K562 (cell line): ENCODE results near the gene LHPP. TPM values are rescaled to one million over a fixed set of nuclear protein-coding genes. Genes with fewer than 3 reads are reported as not detected.

ENCODE experiments used
- ATAC-seq: fragments of 200-7000 bp; cut with Tn5 transposase; 3 replicates; pipeline ENCODE4 v1.9.1; 2020; ENCODE audit warnings: moderate library complexity
- BruUV-seq: library from RNA; stranded (reverse); fragments of 400-500 nt; replicated peaks from 2 replicates; lab custom pipeline; 2021; lab: Mats Ljungman, UMichigan
- CTCF ChIA-PET: fragments of 300-600 bp; formaldehyde crosslinking; extraction: SDS; loops from one replicate; lab custom pipeline; 2021; ENCODE audit warnings: low intra/inter-chr PET ratio; lab: Yijun Ruan, JAX
- POLR2A ChIA-PET: fragments of 300-600, 350-650 bp; sonication (Branson Sonifier 250); formaldehyde crosslinking; extraction: SDS; loops from one replicate; lab custom pipeline; 2021; ENCODE audit warnings: antibody characterized with exemption, inconsistent platforms; lab: Yijun Ruan, JAX
- DNase-seq, 4 experiments: peaks; one replicate each; pipeline versions ENCODE4 v3.0.0 to v3.0.0-alpha.2; 2011 to 2018; ENCODE audit warnings: low spot score in 3 of 4, mixed read lengths in 3 of 4; ENCODE audit errors: extremely low read depth in 1 of 4
- FAIRE-seq: peaks from 2 replicates; lab custom pipeline; 2011; peaks lifted over from hg19 to GRCh38; lab: Jason Lieb, UNC
- H2AFZ ChIP-seq: 2 replicates; pipeline ENCODE4 v1.6.0; 2011; ENCODE audit warnings: low read depth, low read length, control low read depth, inconsistent platforms
- H3K27ac ChIP-seq: fragments of 200-600 bp; 3 replicates; pipeline ENCODE4 v1.8.0; 2011; ENCODE audit warnings: low read depth, mild to moderate bottlenecking, control low read depth, inconsistent platforms, low read length, moderate library complexity, mixed read lengths; ENCODE audit errors: extremely low read depth
- H3K27me3 ChIP-seq, 2 experiments: fragments of 300-600 bp in 1 of 2; 2 replicates in 1 of 2; 3 replicates in 1 of 2; pipeline versions ENCODE4 v1.6.0 to v1.8.0; 2011; ENCODE audit warnings: inconsistent platforms in 2 of 2, low read length in 2 of 2, mild to moderate bottlenecking in 1 of 2, mixed read lengths in 1 of 2, moderate library complexity in 1 of 2; ENCODE audit not compliant: control insufficient read depth in 2 of 2, insufficient read depth in 2 of 2
- H3K36me3 ChIP-seq: fragments of 300-600 bp; 3 replicates; pipeline ENCODE4 v1.8.0; 2011; ENCODE audit warnings: mild to moderate bottlenecking, low read length, inconsistent platforms; ENCODE audit not compliant: control insufficient read depth, insufficient read depth
- H3K4me1 ChIP-seq, 2 experiments: fragments of 200-600 bp in 1 of 2; replicated peaks in 1 of 2; 2 replicates in 1 of 2; 3 replicates in 1 of 2; pipeline versions ENCODE4 v1.5.1 to v1.8.0; 2011; ENCODE audit warnings: inconsistent platforms in 2 of 2, low read length in 2 of 2, mild to moderate bottlenecking in 1 of 2, mixed read lengths in 1 of 2, moderate library complexity in 1 of 2; ENCODE audit not compliant: control insufficient read depth in 2 of 2, insufficient read depth in 2 of 2
- H3K4me2 ChIP-seq: 2 replicates; pipeline ENCODE4 v1.6.1; 2011; ENCODE audit warnings: low read length, control low read depth, inconsistent platforms, mixed read lengths; ENCODE audit not compliant: insufficient read depth
- H3K4me3 ChIP-seq: fragments of 200-600 bp; sonication (generic), shearing (Covaris generic); 2 replicates; pipeline ENCODE4 v1.5.1; 2016; ENCODE audit warnings: control low read depth, inconsistent platforms
- H3K79me2 ChIP-seq: fragments of 200-600 bp; 3 replicates; pipeline ENCODE4 v1.8.0; 2011; ENCODE audit warnings: low read length, inconsistent platforms; ENCODE audit not compliant: control insufficient read depth, insufficient read depth
- H3K9ac ChIP-seq, 2 experiments: 2 replicates each; pipeline versions ENCODE4 v1.6.0 to v1.6.1; 2011; ENCODE audit warnings: low read depth in 2 of 2, low read length in 2 of 2, control low read depth in 1 of 2, inconsistent platforms in 1 of 2, mild to moderate bottlenecking in 1 of 2, mixed read lengths in 1 of 2; ENCODE audit not compliant: insufficient read depth in 1 of 2
- H3K9me1 ChIP-seq: one replicate; pipeline ENCODE4 v1.6.0; 2011; ENCODE audit warnings: inconsistent platforms, mild to moderate bottlenecking, low read length, moderate library complexity; ENCODE audit not compliant: control insufficient read depth, insufficient read depth
- H3K9me3 ChIP-seq: replicated peaks from 2 replicates; pipeline ENCODE4 v1.5.1; 2011; ENCODE audit warnings: low read depth, low read length, inconsistent platforms; ENCODE audit not compliant: control insufficient read depth, insufficient read depth
- H4K20me1 ChIP-seq: replicated peaks from 2 replicates; pipeline ENCODE4 v1.6.1; 2011; ENCODE audit warnings: low read length, inconsistent platforms, mixed read lengths; ENCODE audit not compliant: control insufficient read depth, insufficient read depth
- AFF1 ChIP-seq, 2 experiments: fragments of 450-650 bp; IDR thresholded peaks; 2 replicates each; pipeline ENCODE4 v1.6.1; 2018; ENCODE audit warnings: mild to moderate bottlenecking in 2 of 2, low read depth in 1 of 2; ENCODE audit not compliant: partially characterized antibody in 2 of 2
- BHLHE40 ChIP-seq: IDR thresholded peaks from 2 replicates; pipeline ENCODE4 v1.6.1; 2011; ENCODE audit warnings: low read length, improper control_type of control experiment
- ZNF655 ChIP-seq: fragments of 250-450 bp; sonication (Bioruptor Pico); IDR thresholded peaks from 2 replicates; pipeline ENCODE4 v1.5.0; 2021
- WGBS: fragments of 100-300 bp; shearing (Covaris generic); methylation state at CpG from one replicate; pipeline ENCODE4 v1.1.6; 2016; ENCODE audit warnings: low coverage, mixed read lengths; ENCODE audit not compliant: insufficient coverage; ENCODE audit errors: missing lambda C conversion rate; 5-methylcytosine and 5-hydroxymethylcytosine counted together
- in situ Hi-C: fragments of 300-500 bp; cut with MboI; formaldehyde crosslinking; loops from 4 replicates; pipeline ENCODE4 v1.15.0; 2018; ENCODE audit warnings: inconsistent platforms, mixed read lengths
- intact Hi-C: fragments of 100-400 bp; cut with micrococcal nuclease; formaldehyde crosslinking; loops from 2 replicates; pipeline ENCODE4 v1.14.2; 2022
- polyA plus RNA-seq, 8 experiments: library from polyadenylated mRNA; depleted of rRNA in 4 of 8; stranded (reverse) in 5 of 8; unstranded in 3 of 8; fragments of >200 nt; fragmentation: Nextera tagmentation in 2 of 8; fragmentation: Illumina TruSeq in 1 of 8; extraction: Ambion mirVana in 2 of 8; extraction: Trizol in 1 of 8; gene quantifications; 2 replicates each; pipeline versions ENCODE4 v1.2.1 to v1.2.3, GENCODE V29; 2011 to 2014; ENCODE audit warnings: inconsistent platforms in 1 of 8, missing spikeins in 1 of 8
- total RNA-seq, 7 experiments: library from RNA; depleted of rRNA in 6 of 7; stranded (reverse); fragments of >200 nt in 6 of 7; fragmentation: Illumina TruSeq in 2 of 7; extraction: Trizol in 2 of 7; gene quantifications; 2 replicates each; pipeline versions ENCODE4 v1.2.1 to v1.2.3, GENCODE V29; 2011 to 2021; ENCODE audit warnings: low replicate concordance in 1 of 7

The LHPP gene
- total and polyA plus RNA-seq, 9 of the 15 experiments (the other 6 are each of a cell fraction or from before 2014, with no cell fraction given), result 0.34 to 7.4 (median 3.0) TPM

- no peak for TF ChIP-seq ZNF655
Observed at GRCh38 chr10:124554085-124554858, 92.6 kb downstream of the LHPP start (continued).

- Histone ChIP-seq H3K9me3 (no peaks in the 10 kb centered on the region), H3K36me3 (no peaks in the 10 kb centered on the region), H3K27ac (no peak overlapping the region), H3K4me3 (no peak overlapping the region), H2AFZ (no peak overlapping the region), H3K79me2 (no peaks in the 10 kb centered on the region), H3K9ac (no peak overlapping the region), H3K9me1 (no peaks in the 10 kb centered on the region), H3K27me3 (peaks cover 0 to 31% of the 10 kb centered on the region in 2 experiments; a peak in 3 of 5 replicates), H4K20me1 (no peaks in the 10 kb centered on the region), H3K4me1 (peaks cover 0 to 8% of the 10 kb centered on the region in 2 experiments; a peak in 2 of 5 replicates), H3K4me2 (no peak overlapping the region)
- TF ChIP-seq BHLHE40 (no peak), AFF1 (IDR thresholded peaks at IDR 0.05; ENCODE audit: low read depth in 1 of 2, partially characterized antibody in 2 of 2) (no peak)
- DNase-seq (no peak), ATAC-seq (no peak), FAIRE-seq (no peak)
- WGBS, result 11% methylated on average over 10 of the region's 10 CpGs
- ChIA-PET POLR2A (interaction anchor here (1.1 kb wide), 1 partner anchor 169 kb away, joined by 4 read pairs; no protein-coding TSS in a partner anchor), CTCF (interaction anchor here (0.6 kb wide), 1 partner anchor 12 kb away, joined by 3 read pairs; no protein-coding TSS in a partner anchor)
- no TSS peak for BruUV-seq
- in situ Hi-C loops, result no loop called here
- intact Hi-C loops, result no loop called here
Observed at GRCh38 chr10:124557167-124557566, 95.5 kb downstream of the LHPP start.
